ENCODE measurements around the gene GALNTL6.

GALNTL6 gene

GRCh38 chr4:172220679-172221078, 407.5 kb downstream of the GALNTL6 start:
- no peak for DNase-seq (ENCODE audit: low spot score)

- DNase-seq (ENCODE audit: low spot score) = no peak
Measured at GRCh38 chr4:172225457-172225856, 412.3 kb downstream of the GALNTL6 start.

- no peak for DNase-seq (ENCODE audit: low spot score)
Measured at GRCh38 chr4:172232966-172233365, 419.8 kb downstream of the GALNTL6 start.

GRCh38 chr4:172243551-172243950, 430.3 kb downstream of the GALNTL6 start:
- no peak for DNase-seq (ENCODE audit: low spot score)

GRCh38 chr4:172245516-172245915, 432.3 kb downstream of the GALNTL6 start:
- no peak for DNase-seq (ENCODE audit: low spot score)

GRCh38 chr4:172253409-172253808, 440.2 kb downstream of the GALNTL6 start:
- DNase-seq (ENCODE audit: low spot score) = no peak

- DNase-seq (ENCODE audit: low spot score) = no peak
Measured at GRCh38 chr4:172256820-172257219, 443.6 kb downstream of the GALNTL6 start.

- no peak for DNase-seq (ENCODE audit: low spot score)
Measured at GRCh38 chr4:172270397-172270796, 457.2 kb downstream of the GALNTL6 start.

- no peak for DNase-seq (ENCODE audit: low spot score)
Measured at GRCh38 chr4:172287117-172287516, 473.9 kb downstream of the GALNTL6 start.

GRCh38 chr4:172305698-172306097, 492.5 kb downstream of the GALNTL6 start:
- DNase-seq (ENCODE audit: low spot score) = no peak

- no peak for DNase-seq (ENCODE audit: low spot score)
Measured at GRCh38 chr4:172308078-172308477, 494.9 kb downstream of the GALNTL6 start.

- DNase-seq (ENCODE audit: low spot score) = no peak
Measured at GRCh38 chr4:172311682-172312081, 498.5 kb downstream of the GALNTL6 start.

- no peak for DNase-seq (ENCODE audit: low spot score)
Measured at GRCh38 chr4:172323288-172323687, 510.1 kb downstream of the GALNTL6 start.

GRCh38 chr4:172344308-172344938, 531.2 kb downstream of the GALNTL6 start:
- DNase-seq (ENCODE audit: low spot score) = no peak

GRCh38 chr4:172348426-172348825, 535.2 kb downstream of the GALNTL6 start:
- no peak for DNase-seq (ENCODE audit: low spot score)

GRCh38 chr4:172352356-172352755, 539.2 kb downstream of the GALNTL6 start:
- DNase-seq (ENCODE audit: low spot score) = no peak

GRCh38 chr4:172356016-172356415, 542.8 kb downstream of the GALNTL6 start:
- DNase-seq (ENCODE audit: low spot score) = no peak

GRCh38 chr4:172357006-172357540, 543.9 kb downstream of the GALNTL6 start:
- no peak for DNase-seq (ENCODE audit: low spot score)

GRCh38 chr4:172362569-172362968, 549.4 kb downstream of the GALNTL6 start:
- no peak for DNase-seq (ENCODE audit: low spot score)

GRCh38 chr4:172369471-172369959, 556.3 kb downstream of the GALNTL6 start:
- no peak for DNase-seq (ENCODE audit: low spot score)

- no peak for DNase-seq (ENCODE audit: low spot score)
Measured at GRCh38 chr4:172377486-172378140, 564.4 kb downstream of the GALNTL6 start.

- no peak for DNase-seq (ENCODE audit: low spot score)
Measured at GRCh38 chr4:172379834-172380233, 566.6 kb downstream of the GALNTL6 start.

- DNase-seq (ENCODE audit: low spot score) = no peak
Measured at GRCh38 chr4:172390331-172390730, 577.1 kb downstream of the GALNTL6 start.

All from pons (tissue), 1 donor.